ENCODE data around the gene CFAP74.

DNA sequence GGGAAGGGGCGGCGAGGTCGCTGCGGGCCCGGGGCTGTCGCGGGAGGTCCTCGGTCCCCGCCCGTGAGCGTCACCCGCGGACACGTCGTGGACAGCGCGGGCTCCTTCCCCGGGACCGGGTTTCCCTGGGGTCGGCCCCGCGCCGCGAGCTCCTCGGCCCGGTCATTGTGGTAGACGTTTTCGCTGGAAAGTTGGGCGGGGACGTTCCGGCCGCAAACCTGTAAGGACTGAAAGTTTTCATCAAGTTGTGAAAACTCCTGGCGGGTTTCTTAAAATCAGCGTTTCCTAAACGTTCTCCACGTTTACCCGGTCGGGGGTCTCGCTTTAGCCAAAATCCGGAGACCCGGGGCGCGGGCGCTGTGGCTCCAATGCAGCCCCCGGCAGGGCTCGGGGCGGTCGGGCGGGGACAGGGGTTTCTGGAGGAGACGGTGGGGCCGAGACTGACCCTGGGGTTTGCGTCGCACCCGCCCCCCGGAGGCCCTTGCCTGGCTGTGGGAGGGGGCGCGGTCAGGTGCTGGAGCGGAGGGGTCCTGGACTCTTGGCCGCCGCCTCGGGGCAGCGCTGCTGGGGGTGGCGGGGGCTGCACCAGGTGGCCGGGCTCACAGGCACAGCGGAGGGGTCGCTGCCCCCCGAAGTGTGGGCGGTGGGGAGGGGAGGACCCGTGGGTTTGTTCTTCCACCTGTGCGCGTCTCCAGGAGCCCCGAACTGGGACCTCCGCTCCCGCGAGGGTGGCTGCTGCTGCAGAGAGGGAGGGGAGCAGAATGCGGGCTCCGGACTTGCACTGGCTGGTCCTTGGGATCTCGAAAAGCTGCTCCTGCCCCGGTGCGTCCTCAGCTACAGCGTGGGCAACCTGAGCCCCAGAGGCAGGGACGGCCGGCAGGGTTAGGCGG lies 47.5 kb upstream of the CFAP74 start:
- TF ChIP-seq POLR2A (IDR thresholded peaks at IDR 0.05; ENCODE audit: low read depth, low read length) (no peak), POLR2AphosphoS5 (IDR thresholded peaks at IDR 0.05; ENCODE audit: low read depth, low read length) (no peak), TAF1 (IDR thresholded peaks at IDR 0.05; ENCODE audit: borderline replicate concordance, low read depth, low read length) (no peak)

Measured in GM12892 (cell line).